Renal pelvis (tissue), 4 donors: ENCODE data around the gene COA6. TPM values are rescaled to one million over a fixed set of nuclear protein-coding genes. Genes with fewer than 3 reads are reported as not detected.
"Not testable (repeated sequence)": the region's sequence is repeated elsewhere in the genome, so short reads cannot be mapped to it uniquely, and the experiment has no call there.

Source experiments
- DNase-seq: peaks from one replicate; pipeline ENCODE4 v3.0.0-alpha.2; 2013
- polyA plus RNA-seq, 3 donors: library from polyadenylated mRNA; unstranded; fragments of 120-200 nt; gene quantifications; one replicate each; pipeline ENCODE4 v1.2.1, GENCODE V29; 2013; ENCODE audit not compliant: insufficient read length in 3 of 3

The COA6 gene
- polyA plus RNA-seq, 3 donors, result 27.6 to 36.4 (median 32.5) TPM

DNA sequence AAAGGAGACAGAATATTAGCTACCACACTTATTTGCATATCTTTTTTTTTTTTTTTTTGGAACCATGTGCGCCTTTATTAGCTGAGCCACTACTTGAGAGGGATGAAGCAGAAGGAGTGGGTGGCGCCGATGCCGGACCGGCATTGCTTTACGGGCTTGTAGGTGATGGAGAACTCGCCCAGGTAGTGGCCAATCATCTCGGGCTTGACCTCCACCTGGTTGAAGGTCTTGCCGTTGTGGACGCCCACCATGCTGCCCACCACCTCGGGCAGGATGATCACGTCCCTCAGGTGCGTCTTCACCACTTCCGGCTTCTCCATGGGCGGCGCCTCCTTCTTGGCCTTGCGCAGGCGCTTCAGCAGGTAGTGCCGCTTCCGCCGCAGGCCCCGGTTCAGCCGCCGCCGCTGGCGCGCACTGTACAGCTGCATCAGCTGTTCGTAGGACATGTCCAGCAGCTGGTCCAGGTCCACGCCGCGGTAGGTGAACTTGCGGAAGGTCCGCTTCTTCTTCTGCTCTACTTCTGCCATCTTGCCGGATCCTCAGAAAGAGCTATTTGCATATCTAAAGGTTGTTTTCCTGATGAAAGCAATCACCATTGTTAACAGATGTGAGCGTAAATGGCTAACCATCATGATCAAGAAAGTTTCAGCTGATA lies 16.5 kb upstream of the COA6 start:
- peak; percentile 7 for DNase-seq

DNA sequence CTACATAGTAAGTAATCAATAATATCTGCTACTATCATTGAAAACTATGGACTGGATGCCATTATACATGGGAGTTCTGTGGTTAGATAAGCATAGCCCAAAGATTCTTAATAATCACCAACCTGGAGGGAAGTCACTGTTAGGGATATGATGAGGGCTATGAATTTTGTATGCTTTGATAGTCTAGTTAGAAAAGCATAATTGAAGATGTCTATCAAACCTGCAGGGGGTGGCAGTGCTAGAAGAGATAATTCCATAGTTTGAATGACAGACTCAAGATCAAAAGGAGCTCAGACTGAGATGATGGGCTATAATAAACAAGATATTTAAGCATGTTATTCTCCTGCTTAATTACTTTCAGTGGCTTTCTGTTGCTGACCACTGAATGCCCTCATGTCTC lies 15.4 kb upstream of the COA6 start:
- no peak for DNase-seq

DNA sequence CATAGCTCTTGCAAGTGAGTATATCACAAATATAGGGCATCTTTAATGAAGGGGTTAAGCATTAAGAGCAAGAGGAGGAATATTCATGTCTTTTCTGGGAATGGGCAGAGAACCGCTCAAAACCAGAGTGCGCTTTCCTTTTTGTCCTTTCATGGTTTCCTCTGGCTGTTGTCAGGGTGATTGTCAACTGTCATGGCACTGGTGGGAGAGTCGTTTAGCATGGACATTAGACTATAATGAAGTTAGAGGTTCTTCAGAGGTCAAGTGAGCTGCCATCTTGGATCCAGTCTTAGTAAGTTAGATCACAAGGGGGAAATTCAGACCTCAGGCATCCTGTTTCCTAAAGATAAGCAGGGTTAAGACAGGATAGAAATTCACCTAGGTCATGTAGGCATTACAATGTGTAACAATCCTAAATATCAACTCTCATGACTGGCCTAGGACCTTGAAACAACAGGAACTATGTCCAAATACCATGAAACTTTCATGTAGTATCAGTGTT lies 12.1 kb upstream of the COA6 start:
- no peak for DNase-seq

DNA sequence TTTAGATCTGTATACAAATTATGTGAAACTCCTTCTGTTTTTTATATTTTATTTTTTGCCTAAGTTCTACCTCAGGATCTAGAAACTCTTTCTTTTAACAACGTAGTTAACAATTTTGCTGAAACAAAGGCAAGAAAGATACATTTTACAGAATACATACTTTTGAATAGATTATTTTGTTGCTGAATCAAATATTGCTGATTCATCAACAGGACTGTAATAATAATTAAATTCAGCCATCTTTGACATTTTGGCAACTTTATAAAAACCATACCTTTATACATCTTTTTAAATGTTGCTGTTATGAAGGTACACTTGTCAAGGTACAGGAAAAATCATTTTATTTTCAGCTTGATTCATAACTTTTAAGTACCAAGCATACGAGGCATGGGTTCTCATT lies 10.7 kb upstream of the COA6 start:
- no peak for DNase-seq

DNA sequence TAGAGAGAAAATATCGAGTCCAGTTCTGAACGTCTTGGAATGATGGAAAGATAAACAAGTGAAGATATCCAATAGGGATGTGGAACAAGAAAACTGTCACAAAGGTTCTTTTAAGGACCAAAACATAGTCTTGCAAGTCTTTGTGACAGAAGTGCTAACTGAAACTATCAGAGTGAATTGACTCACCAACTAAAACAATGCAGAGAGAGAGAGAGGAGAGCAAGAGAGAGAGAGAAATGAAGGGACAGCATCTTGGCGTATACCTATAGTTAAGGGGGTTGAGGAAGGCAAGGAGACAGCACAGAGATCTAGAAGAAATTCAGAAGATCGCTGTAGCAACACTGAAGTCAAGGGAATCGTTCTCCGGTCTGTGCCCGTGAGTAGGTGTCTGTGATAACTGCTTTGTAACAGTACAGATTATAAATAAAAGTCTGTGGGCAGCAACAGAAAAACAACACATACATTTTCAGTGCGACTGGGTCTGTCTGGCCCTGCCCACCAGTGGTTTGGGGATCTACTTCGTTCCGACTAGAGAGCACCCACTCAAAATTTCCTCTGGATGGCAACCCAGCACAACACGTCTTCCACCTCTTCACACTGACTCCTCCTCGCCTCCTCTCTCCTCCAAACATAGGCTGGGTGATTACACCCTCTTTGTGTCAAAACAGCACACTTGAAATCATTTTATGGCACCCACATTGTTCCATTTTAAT lies 4.8 kb upstream of the COA6 start:
- DNase-seq, result no peak

DNA sequence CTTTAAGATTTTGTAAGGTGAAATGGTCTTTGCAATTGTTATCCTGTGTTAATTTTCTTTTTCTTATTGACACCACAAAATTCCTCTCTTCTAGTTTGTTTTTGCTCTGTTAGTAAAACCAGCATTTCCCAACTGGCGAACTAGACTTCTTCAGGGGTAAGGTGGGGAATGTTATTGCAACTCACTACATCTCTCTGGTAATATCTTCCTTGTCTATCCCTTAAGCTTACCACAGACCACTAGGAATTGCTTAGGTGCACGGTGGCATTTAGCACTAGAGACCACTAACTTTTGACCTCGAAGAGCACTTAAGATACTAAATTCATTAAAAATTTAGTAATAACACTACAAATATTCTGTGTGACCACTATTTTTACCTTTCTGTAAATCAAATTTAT lies 4.2 kb upstream of the COA6 start:
- DNase-seq, result no peak

DNA sequence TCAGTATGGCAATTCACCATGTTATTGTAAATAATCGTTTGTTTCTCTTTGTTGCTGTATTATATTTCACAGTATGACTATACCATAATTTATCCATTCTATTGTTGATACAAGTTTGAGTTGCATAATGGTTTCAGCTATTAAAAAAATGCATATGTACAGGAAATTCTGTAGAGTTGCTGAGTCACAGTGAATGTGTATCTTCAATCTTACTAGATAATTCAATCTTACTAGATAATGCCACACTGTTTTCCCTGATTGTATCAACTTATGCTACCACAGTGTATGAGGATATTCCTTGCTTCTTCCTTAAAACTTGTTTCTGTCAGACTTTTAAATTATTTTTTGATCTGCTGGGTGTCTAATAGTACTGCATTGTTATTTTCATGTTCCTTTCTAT lies 3.5 kb upstream of the COA6 start:
- no peak for DNase-seq

DNA sequence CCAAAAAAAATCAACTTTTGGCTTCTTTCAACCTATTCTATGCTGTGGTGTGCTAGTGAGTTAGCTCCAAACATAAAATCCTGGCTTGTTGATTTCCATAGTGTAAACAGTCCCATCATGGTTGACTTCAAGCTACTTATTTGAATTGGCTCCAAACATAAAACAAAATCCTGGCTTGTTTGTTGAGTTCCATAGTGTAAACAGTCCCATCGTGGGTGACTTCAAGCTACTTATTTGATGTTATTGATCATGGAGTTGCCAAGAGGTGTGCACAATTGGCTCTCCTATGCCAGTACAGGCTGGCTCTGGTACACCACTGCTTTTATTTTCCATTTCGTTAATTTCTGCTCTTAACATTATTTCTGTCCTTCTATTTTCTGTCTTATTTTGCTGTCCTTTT lies 1.8 kb upstream of the COA6 start:
- no peak for DNase-seq

DNA sequence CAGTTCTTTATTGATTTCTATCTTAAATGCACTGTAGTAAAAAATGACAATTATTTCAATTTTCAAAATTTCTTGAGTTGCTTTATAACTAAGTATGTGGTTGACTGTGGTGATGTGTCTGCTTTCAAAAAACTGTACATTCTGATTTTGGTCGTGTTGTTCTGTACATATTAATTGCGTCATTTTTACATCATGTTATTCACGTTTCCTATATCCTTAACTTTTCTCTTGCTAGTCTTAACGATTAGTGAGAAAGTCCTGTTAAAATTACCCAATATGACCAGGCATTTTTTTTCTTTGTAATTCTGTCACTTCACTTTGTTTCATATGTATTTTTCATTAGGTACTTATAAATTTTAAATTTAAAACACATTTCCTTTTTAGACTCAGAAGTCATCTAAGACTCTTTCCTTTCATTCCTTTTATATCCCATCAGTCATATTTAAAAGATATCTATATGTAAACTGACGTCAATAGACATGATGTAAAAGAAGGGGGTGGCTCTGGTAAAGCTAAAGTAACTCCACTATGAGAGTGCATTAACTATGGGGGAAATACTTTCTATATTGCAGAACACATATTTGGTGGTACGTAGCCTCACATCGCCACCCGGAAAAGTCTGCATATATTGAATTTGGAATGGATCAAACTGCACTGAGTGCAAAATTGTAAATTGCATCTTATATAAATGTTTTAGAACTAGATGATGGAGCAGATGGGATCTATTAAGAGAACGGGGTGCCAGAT lies 1.1 kb upstream of the COA6 start:
- no peak for DNase-seq

DNA sequence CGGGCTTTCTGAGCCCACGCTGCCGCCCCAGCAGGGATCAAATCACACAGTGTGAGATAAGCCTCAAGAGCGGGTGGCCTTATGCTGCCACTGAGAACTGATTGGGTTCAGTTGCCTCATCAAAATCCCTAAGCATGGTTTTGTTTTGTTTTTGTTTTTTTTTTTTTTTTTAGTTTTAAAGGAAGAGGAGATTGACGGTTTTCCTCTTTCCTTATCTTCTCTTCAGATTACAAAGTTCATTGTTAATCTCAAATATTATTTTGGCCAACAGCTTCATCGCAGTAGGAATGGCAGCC lies 651 bp downstream of the COA6 start:
- no peak for DNase-seq

DNA sequence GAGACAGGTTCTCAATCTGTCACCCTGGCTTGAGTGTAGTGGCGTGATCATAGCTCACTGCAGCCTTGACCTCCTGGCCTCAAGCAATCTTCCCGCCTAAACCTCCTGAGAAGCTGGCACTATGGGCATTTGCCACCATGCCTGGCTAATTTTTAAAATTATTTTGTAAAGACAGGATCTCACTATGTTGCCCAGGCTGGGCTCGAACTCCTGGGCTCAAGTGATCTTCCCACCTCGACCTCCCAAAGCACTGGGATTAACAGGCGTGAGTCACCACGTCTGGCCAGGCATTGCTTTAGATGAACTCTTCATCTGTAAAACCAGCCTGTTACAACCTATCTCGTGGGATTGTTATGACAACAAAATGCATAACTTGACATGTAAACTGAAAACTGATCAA lies 2.4 kb downstream of the COA6 start:
- no peak for DNase-seq

DNA sequence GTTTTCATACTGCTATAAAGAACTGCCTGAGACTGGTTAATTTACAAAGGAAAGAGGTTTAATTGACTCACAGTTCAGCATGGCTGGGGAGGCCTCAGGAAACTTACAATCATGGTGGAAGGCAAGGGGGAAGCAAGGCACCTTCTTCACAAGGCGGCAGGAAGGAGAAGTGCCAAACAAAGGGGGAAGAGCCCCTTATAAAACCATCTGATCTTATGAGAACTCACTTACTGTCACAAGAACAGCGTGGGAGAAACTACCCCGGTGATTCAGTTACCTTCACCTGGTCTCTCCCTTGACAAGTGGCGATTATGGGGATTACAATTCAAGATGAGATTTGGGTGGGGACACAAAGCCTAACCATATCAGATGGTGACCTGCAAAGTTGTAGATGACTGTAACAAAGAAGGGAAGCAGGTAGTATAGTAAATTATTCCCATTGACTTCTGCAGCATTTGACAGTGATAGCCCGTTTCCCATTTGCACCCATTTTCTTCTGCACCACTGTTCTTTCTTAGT lies 6.4 kb downstream of the COA6 start:
- not testable (repeated sequence) for DNase-seq

DNA sequence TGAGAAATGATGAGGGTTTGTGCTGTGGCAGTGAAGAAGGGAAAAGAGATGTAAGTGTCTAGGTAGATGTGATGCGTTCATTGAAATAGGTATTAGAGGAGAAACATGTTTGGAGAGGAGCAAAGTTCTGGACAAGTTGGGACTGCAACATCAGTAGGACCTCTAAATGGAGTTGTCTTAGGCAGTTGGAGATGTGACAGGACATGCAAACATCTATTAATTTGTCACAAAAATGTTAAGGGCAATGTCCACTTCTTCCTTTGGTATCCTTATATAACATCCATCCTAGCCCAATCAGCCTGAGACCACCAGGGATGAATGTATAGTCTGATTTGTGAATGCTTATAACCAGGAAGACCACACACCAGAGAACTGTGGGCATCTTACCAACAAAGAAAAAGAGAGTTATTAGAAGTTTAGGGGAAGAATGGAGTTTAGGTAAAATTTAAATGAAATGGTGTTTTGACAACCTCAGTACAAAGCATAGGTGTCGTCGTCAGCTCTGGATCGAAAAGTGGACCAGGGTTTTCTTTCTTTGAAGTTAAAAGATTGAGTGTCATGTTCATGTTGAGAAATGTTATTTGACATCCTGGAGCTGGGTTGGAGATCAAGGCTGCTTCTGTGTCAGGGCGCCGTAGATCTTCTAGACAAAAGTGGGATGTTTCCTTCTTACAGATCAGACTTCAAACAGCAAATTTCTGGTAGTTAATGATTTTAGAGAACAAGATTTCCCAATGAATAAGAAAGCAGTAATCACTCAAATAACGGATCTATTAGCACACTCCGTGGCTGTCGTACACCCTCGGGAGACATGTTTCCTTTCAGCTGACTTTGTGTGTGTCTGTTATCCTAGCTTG lies 8.7 kb downstream of the COA6 start:
- DNase-seq, result no peak

DNA sequence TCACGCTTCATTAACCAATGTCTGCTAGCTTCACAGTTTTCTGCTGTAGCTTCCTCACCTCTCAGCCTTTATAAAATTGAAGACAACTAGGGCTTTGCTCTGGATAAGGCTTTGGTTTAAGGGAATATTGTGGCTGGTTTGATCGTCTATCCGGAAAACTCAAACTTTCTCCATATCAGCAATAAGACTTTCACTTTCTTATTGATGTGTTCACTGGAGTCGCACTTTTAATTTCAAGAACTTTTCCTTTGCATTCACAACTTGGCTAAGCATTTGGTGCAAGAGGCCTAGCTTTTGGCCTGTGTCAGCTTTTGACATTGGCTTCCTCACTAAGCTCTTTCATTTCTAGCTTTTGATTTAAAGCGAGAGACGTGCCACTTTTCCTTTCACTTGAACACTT lies 12.9 kb downstream of the COA6 start:
- DNase-seq, result no peak

DNA sequence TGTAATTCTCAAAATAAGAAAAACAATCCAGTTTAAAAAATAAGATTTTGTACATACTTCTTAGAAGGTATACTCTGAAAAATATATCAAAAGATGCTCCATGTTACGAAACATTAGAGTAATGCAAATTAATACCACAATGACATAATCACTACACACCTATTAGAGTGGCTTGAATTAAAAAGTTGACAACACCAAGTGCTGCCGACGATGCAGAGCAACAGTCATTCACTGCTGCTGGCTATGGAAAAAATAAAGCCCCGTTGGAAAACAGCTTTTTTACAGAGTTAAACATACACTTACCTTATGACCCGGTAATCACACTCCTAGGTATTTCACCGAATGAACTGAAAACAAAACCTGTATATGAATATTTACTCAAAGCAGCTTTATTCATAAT lies 14.8 kb downstream of the COA6 start:
- DNase-seq, result no peak

DNA sequence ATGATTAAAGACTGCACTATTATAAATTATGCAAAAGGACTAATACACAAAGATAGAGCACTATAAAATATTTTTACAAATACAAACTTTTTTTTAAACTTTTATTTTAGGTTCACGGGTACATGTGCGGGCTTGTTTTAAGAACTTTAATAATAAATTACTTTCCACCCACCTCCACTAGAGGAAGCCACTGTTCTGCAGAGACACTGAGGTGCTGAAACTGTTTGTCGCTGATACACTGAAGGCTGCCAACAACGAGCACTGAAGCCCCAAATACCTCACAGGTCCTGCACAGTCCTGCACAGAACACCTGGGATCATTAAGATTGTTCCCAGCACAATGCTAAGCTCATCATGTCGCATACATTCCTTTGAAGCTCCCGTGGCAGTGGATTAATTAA lies 19.9 kb downstream of the COA6 start:
- DNase-seq, result no peak

DNA sequence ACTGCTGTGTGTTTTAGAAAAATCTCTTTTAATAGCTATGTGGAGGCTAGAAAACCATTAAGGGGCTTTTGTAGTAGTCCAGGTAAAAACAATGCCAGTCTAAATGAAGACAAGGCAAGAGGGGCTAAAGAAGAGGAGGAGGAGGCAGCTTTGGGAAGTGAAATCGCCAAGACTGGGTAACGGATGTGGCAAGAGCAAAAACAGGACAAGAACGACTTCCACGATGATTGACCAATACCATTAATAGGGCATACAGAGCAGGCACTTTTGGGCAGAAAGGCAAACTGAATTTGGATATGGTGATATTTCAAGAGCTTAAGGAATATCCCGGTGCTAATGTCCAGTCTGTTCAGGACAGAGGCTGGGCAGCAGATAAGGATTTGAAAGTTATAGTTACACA lies 22.0 kb downstream of the COA6 start:
- no peak for DNase-seq

DNA sequence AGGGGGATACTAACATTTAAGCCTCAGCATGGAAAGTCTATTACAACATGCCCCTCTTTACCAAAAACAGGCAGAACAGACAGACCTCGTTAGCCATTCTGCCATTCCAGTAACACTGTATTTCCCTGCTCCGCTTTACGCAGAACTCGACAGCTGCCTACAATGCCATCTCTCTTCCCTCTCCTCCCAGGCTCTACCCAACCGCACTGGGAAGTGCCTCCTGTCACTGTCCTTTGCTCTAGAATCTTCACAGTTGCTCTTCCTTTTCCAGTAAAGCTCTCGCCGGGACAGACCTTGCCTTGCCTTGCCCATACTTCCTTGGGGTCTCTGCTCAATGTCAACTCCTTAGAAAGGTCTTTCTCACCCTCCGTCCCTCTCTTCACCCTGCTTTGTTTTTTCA lies 22.8 kb downstream of the COA6 start:
- no peak for DNase-seq

DNA sequence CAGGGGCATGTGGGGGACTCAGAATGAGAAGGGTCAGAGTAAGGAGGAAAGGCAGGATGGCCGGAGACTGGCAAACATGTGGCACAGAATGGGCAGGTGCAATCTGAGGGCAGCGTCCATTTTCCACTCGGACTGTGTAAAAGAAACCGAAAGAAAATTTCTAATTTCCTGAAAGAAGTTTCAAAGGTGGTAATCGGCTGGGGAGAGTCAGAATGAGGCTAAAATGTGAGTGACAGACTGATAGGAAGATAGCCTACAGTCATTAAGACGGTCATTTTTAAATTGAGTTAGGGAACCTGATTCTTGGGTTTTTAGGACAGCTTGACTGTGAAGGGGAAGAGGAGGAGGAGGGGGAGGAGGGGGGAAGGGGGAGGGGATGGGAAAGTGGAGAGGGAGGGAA lies 23.6 kb downstream of the COA6 start:
- DNase-seq, result no peak

DNA sequence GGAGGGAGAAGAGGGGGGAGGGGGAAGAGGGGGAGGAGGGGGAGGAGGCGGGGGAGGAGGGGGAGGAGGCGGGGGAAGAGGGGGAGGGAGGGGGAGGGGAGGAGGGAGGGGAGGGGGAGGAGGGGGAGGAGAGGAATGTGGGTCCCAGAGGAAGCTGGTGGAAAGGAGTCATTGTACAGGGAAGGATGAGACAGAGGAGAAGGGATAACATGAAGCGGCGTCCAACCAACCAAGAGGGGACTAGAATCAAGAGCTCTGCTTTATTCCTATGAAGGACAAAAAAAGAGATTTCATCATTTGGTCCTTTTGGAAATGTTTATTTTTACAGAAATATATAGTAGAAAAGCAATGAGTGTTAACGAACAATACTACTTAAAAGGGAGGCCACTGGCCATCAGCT lies 24.5 kb downstream of the COA6 start:
- DNase-seq, result no peak

DNA sequence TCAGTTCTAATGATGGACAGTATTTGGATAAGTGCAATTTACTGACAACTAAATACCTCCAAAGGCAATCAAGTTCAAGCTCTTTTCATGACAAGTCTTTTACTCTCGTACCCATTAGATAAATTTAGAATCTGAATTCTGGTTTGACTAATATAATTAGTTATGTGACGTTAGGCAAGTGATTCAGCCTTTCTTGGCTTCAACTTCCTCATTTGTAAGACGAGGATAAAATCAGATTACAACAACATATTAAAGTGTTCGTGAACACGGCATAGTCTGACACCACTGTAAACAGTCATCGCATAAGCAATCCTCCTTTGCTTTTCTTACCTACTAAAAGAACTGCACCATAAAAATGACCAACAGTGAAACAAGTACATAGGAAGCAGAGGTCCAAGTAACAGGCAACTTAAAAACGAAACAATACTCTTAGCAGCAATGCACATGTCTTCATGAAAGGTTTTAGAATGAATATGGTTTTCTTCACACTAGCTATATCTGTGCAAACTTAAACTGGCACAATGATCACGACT lies 25.7 kb downstream of the COA6 start:
- DNase-seq, result no peak

DNA sequence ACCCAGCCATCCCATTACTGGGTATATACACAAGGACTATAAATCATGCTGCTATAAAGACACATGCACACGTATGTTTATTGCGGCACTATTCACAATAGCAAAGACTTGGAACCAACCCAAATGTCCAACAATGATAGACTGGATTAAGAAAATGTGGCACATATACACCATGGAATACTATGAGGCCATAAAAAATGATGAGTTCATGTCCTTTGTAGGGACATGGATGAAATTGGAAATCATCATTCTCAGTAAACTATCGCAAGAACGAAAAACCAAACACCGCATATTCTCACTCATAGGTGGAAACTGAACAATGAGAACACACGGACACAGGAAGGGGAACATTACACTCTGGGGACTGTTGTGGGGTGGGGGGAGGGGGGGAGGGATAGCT lies 26.3 kb downstream of the COA6 start:
- DNase-seq, result not testable (repeated sequence)
